ENCODE results near the gene SAG. TPM values are rescaled to one million over a fixed set of nuclear protein-coding genes. Genes with fewer than 3 reads are reported as not detected.

Gene SAG
- not detected for total RNA-seq
- long read RNA-seq = 0 reads

- DNase-seq (ENCODE audit: low spot score) = no peak
- intact Hi-C loops (cut with DNase I) = no loop called here
Measured at GRCh38 chr2:233307565-233307964, at the start of gene SAG. Gene SAG (plus strand): TSS chr2:233307816. CDS start chr2:233309190, 1,374 bp downstream.

DNA sequence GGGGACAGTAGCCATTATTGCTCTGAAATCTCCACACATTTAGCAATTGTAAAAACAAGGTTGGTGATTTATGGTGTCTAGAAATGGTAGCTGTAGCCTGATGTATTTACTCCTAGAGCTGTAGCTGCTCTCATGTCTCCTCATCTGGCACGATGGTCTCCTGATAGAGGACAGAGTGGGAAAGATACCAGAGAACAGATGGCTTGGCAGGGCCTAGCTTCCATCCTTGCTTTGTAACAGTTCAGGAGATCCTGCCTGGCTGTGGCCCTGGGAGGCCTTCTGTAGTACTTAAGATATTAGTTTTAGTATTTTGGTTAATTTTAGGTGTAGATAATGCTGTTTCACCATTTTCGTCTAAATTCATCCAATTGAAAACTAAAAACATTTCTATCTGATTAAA is 49.4 kb upstream of the SAG start:
- DNase-seq (ENCODE audit: low spot score) = no peak
- intact Hi-C loops (cut with DNase I) = no loop called here

- no peak for DNase-seq (ENCODE audit: low spot score)
- intact Hi-C loops (cut with DNase I) = no loop called here
Measured at GRCh38 chr2:233259730-233260129, 47.9 kb upstream of the SAG start.

GRCh38 chr2:233260661-233261060 is 47.0 kb upstream of the SAG start:
- intact Hi-C loops (cut with DNase I) = no loop called here
- DNase-seq (ENCODE audit: low spot score) = no peak

DNA sequence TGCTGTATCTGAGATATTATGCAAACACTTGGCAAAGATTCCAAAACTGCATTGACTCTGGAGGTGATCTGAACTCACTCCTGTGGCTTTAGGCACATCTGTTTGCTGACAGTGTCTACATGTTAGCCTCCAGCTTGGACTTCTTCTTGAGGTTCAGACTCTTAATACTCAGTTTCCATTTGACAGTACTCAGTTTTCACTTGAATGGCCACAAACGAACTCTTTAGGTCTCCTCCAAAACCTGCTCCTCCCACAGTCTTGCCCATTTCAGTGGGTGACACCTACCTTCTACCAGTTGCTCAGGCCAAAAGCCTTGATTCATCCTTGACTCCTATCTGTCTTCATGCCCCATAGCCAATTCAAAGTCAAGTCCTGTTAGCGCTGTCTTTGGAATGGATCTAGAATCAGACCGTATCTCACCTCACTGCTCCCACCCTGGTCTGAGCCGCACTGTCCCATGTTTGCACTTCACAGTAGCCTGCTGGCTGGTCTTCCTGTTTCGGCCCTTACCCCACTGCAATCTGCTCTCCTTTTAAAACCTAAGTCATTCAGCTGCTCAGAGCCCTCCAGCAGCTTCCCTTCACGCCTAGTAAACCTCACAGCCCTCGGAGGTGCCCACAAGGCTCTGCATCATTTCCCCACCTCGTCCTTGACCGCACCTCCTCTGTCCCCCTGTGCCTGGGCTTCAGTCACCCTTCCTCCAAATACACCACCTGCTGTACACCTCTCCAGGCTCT is 45.6 kb upstream of the SAG start:
- DNase-seq (ENCODE audit: low spot score) = no peak
- intact Hi-C loops (cut with DNase I) = no loop called here

DNA sequence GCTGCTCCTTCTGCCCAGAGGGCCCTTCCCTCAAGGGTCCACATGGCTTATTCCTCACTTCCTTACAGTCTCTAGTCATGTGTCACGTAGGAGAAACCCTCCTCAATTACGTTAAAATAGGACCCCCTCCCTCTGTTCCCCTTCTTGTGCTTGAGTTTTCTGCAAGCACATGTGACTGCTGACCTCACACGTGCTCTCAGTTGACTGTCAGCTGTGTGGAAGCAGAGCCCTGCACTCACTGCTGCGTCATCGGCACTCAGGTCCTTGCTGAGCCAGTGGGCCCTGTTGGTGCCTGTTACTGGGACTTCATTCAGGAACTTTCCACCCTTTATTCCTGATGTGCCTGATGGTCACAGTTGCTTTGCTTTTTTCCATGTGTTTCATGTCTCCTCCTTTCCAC is 45.1 kb upstream of the SAG start:
- intact Hi-C loops (cut with DNase I) = no loop called here
- DNase-seq (ENCODE audit: low spot score) = no peak

- intact Hi-C loops (cut with DNase I) = no loop called here
- no peak for DNase-seq (ENCODE audit: low spot score)
Measured at GRCh38 chr2:233263045-233263570, 44.5 kb upstream of the SAG start.

DNA sequence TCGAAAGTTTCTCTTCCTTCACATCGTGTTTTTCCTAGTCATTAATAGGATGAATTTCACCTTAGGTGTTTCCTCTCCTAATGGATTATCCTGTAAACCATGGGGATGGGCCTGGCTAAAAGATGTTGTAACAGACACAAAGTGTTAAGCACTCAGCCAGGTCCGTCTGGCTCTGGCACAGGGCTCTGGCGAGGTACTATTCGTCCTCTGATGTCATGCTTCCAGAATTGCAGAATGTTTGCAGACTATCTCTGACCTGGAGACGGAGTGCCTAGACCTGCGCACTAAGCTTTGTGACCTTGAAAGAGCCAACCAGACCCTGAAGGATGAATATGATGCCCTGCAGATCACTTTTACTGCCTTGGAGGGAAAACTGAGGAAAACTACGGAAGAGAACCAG is 42.9 kb upstream of the SAG start:
- intact Hi-C loops (cut with DNase I) = no loop called here
- DNase-seq (ENCODE audit: low spot score) = no peak

DNA sequence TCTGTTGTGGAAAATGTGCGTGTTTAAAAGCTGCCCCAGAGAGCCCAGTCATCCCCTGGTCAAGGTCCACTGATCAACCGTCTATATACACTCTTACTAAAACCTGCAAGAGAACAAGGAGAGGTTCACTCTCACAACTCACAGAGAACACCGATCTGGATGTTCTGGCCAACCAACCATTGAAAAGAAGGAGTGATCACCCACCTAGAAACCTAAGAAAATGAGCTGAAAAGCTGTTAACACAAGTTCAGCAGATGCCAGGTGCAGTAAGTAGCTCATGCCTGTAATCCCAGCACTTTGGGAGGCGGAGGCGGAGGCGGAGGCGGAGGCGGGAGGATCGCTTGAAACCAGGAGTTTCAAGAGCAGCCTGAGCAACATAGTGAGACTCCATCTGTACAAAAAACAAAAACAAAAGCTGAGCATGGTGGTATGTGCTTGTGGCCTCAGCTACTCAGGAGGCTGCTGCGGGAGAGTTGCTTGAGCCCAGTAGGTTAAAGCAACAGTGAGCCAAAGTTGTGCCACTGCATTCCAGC is 41.7 kb upstream of the SAG start:
- no peak for DNase-seq (ENCODE audit: low spot score)
- intact Hi-C loops (cut with DNase I) = no loop called here

DNA sequence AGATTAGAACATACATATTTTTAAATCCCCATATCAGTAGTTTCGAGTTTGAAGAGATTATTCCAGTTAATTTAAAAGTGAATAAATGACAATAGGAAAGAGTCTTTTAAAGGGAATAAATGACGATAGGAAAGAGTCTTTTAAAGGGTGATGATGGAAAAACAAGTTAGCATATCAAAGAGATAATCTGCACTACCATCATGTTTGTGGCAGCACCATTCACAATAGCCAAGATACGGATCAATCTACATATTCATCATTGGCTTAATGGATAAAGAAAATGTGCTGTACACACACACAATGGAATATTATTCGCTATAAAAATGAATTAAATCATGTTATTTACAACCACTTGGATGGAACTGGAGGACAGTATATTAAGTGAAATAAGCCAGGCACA is 41.1 kb upstream of the SAG start:
- DNase-seq (ENCODE audit: low spot score) = no peak
- intact Hi-C loops (cut with DNase I) = no loop called here

DNA sequence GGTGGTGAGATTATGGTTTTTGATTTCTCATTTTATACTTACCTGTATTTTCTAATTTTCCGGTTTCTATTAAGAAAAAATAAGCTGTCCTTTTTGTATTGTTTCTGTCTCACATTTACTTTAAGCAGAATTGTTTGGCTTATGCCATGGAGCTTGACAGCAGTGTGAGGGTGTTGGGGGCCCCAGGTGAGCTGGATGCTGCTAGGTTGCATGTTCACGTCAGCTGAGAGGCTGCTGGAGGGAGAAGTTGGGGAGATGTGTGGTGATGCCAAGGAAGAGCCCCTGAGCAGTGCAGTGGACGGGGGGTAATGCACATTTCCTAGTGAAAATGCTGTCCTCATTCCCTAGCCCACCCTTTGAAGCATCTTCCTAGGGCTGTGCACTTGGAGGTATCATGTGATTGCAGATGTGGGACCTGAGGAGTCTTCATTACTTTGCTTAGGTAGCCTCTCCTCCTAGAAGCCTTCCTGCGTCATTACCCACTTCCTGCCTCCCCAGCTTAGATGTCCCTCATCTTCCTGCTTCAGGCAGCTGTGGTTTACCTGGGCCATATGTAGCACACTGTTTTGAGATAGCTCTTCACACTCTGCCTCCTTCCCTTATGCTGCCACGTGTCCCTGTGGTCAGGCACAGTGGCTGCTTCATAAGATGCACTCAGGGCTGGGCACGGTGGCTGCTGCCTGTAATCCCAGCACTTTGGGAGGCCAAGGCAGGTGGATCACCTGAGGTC is 39.9 kb upstream of the SAG start:
- DNase-seq (ENCODE audit: low spot score) = no peak
- intact Hi-C loops (cut with DNase I) = no loop called here

DNA sequence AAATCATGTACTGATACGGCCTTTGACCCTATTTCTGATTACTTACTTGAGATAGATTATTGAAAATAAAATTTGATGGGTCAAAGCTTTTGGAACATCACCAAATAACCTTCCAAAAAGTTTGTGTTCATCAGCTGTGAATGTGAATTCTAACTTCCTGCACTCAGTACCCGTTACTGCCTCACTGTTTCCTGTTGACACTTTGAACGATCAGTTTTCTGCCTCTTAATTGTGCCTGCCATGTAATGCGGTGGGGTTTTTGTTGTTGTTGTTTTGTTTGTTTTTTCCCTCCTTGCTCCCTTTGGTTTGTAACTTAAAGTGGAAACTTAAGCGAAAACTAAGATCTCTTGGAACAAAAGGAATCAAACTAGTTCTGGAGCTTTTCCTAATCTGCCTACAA is 37.2 kb upstream of the SAG start:
- DNase-seq (ENCODE audit: low spot score) = no peak
- intact Hi-C loops (cut with DNase I) = no loop called here

- intact Hi-C loops (cut with DNase I) = no loop called here
- DNase-seq (ENCODE audit: low spot score) = no peak
Measured at GRCh38 chr2:233270951-233271350, 36.7 kb upstream of the SAG start.

- intact Hi-C loops (cut with DNase I) = no loop called here
- DNase-seq (ENCODE audit: low spot score) = no peak
Measured at GRCh38 chr2:233271693-233272092, 35.9 kb upstream of the SAG start.

- intact Hi-C loops (cut with DNase I) = no loop called here
- DNase-seq (ENCODE audit: low spot score) = no peak
Measured at GRCh38 chr2:233273120-233273519, 34.5 kb upstream of the SAG start.

DNA sequence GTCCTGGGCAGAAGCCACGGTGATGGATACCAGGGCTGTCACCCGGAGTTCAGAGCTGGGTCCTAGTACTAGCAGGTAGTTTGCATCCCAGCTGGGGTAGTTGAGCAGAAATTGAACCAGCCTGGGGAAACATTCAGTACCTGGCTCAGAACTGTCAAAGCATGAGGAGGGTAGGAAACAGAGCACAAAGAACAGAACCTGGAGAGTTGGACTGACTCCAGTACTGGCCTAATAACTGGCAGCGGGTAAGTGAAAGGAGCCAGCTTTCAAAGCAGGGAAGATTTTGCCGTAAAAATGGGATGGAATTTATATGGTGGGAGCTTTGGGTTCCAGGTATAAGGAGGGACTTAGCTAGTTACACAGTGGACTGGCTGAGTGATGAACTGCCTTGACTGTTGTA is 32.4 kb upstream of the SAG start:
- intact Hi-C loops (cut with DNase I) = no loop called here
- DNase-seq (ENCODE audit: low spot score) = no peak

- DNase-seq (ENCODE audit: low spot score) = no peak
- intact Hi-C loops (cut with DNase I) = no loop called here
Measured at GRCh38 chr2:233278921-233279320, 28.7 kb upstream of the SAG start.

DNA sequence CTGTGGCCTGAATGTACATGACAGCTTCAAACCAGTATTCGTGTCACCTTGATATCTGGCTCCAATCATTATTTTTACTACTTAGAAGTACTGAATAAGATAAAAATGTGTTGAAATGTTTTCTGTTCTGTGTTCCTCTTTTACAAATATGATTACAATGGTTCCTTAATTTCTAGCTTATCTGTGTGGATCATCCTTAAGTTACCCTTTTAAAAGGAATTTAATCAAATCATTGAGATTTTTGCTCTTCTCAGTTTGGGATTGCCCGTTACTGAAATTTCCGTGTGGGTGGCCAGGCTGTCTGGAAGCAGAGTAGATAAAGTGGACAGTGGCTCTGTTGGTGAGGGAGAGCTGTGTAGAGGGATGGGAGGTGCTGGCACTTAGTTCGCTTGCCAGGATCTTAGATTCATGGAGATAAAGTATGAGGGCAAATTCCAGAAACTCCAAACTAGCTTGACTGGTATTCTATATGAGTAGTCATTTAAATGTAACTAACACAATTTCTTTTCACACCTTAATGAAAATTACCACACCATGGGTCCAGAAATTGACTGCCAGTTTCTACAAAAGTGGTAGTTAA is 27.4 kb upstream of the SAG start:
- intact Hi-C loops (cut with DNase I) = loop anchor here (10.0 kb wide), 1 partner anchor 165 kb away; no protein-coding TSS in a partner anchor
- DNase-seq (ENCODE audit: low spot score) = no peak

DNA sequence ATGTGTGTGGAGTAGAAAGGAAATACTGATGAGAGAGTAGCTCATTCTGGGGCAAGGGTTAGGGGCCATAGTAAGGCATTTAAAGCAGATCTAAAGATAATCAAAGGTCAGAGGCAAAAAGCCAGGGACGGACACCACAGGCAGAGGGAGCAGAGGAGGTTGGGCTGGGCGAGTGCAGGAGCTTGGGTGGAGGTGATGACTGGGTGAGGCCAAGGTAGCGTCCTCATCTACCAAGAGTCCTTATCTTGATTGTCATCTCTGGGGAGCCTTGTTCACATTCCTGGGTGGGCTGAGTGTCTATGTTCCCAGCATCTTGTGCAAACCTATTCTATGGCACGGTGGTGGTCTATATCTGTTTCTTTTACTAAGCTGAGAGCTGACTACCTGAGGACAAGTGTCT is 26.1 kb upstream of the SAG start:
- intact Hi-C loops (cut with DNase I) = loop anchor here (10.0 kb wide), 1 partner anchor 163 kb away; no protein-coding TSS in a partner anchor
- no peak for DNase-seq (ENCODE audit: low spot score)

- intact Hi-C loops (cut with DNase I) = loop anchor here (10.0 kb wide), 1 partner anchor 163 kb away; no protein-coding TSS in a partner anchor
- no peak for DNase-seq (ENCODE audit: low spot score)
Measured at GRCh38 chr2:233281992-233282603, 25.5 kb upstream of the SAG start.
